Measurements from ENCODE around the gene UGT2B10.

GRCh38 chr4:68865760-68866159, 50.0 kb downstream of the UGT2B10 start:
- no peak for TF ChIP-seq POLR2A (IDR thresholded peaks at IDR 0.05)
- TF ChIP-seq CTCF (IDR thresholded peaks at IDR 0.05): no peak

All from lower leg skin (tissue), 3 donors.